HepG2 (cell line): ENCODE data around the gene WDCP. TPM values are rescaled to one million over a fixed set of nuclear protein-coding genes. Genes with fewer than 3 reads are reported as not detected.

ENCODE experiments used
- ATF3 ChIP-seq: sonication (generic); formaldehyde crosslinking; IDR thresholded peaks from 2 replicates; pipeline ENCODE4 v1.4.0; 2020; ENCODE audit warnings: missing genetic modification reagents
- DR1 ChIP-seq: sonication (generic); formaldehyde crosslinking; IDR thresholded peaks from 2 replicates; pipeline ENCODE4 v1.8.0; 2021; ENCODE audit warnings: mild to moderate bottlenecking, missing genetic modification reagents, inconsistent platforms
- ELF3 ChIP-seq: IDR thresholded peaks from 2 replicates; pipeline ENCODE4 v1.6.1; 2016; ENCODE audit warnings: missing genetic modification reagents, missing compliant biosample characterization
- ELK4 ChIP-seq: sonication (generic); formaldehyde crosslinking; IDR thresholded peaks from 2 replicates; pipeline ENCODE4 v1.9.0; 2021; ENCODE audit warnings: missing genetic modification reagents, borderline replicate concordance
- HNF4G ChIP-seq, 2 experiments: sonication (generic) in 1 of 2; formaldehyde crosslinking in 1 of 2; IDR thresholded peaks; 2 replicates each; pipeline versions ENCODE4 v1.4.0 to v1.6.1; 2011 to 2020; ENCODE audit warnings: borderline replicate concordance in 2 of 2, low read depth in 2 of 2, mild to moderate bottlenecking in 2 of 2, low read length in 1 of 2, missing genetic modification reagents in 1 of 2, moderate library complexity in 1 of 2
- NFAT5 ChIP-seq: sonication (generic); formaldehyde crosslinking; IDR thresholded peaks from 2 replicates; pipeline ENCODE4 v1.4.0; 2020; ENCODE audit warnings: missing genetic modification reagents
- SALL1 ChIP-seq: sonication (generic); formaldehyde crosslinking; IDR thresholded peaks from 2 replicates; pipeline ENCODE4 v1.8.0; 2022; ENCODE audit warnings: mild to moderate bottlenecking, missing genetic modification reagents
- SMAD9 ChIP-seq: sonication (generic); formaldehyde crosslinking; IDR thresholded peaks from 2 replicates; pipeline ENCODE4 v1.5.1; 2020; ENCODE audit warnings: mild to moderate bottlenecking, missing genetic modification reagents
- SNRNP70 ChIP-seq: fragments of 200-400 bp; formaldehyde crosslinking; IDR thresholded peaks from 2 replicates; pipeline ENCODE4 v1.6.1; 2017; ENCODE audit warnings: mild to moderate bottlenecking, low read depth, low read length, moderate library complexity
- ZNF260 ChIP-seq: sonication (generic); formaldehyde crosslinking; IDR thresholded peaks from 2 replicates; pipeline ENCODE4 v1.4.0; 2020; ENCODE audit warnings: missing genetic modification reagents, low read depth, mild to moderate bottlenecking, borderline replicate concordance
- ZNF263 ChIP-seq: sonication (generic); formaldehyde crosslinking; IDR thresholded peaks from 2 replicates; pipeline ENCODE4 v1.4.0; 2020; ENCODE audit warnings: missing genetic modification reagents
- ZNF609 ChIP-seq: sonication (generic); formaldehyde crosslinking; IDR thresholded peaks from 2 replicates; pipeline ENCODE4 v1.4.0; 2020; ENCODE audit warnings: mild to moderate bottlenecking, missing genetic modification reagents, borderline replicate concordance
- ZNF691 ChIP-seq: sonication (generic); formaldehyde crosslinking; IDR thresholded peaks from 2 replicates; pipeline ENCODE4 v1.4.0; 2020; ENCODE audit warnings: missing genetic modification reagents, low read depth, mild to moderate bottlenecking, borderline replicate concordance
- ZNF777 ChIP-seq: sonication (generic); formaldehyde crosslinking; IDR thresholded peaks from 2 replicates; pipeline ENCODE4 v1.4.0; 2020; ENCODE audit warnings: missing genetic modification reagents
- polyA plus RNA-seq, 8 experiments: library from polyadenylated mRNA; depleted of rRNA in 3 of 8; stranded (reverse) in 7 of 8; unstranded in 1 of 8; fragments of >200 nt; fragmentation: Illumina TruSeq in 4 of 8; extraction: Trizol in 4 of 8; gene quantifications; 2 replicates each; pipeline versions ENCODE4 v1.2.1 to v1.2.3, GENCODE V29; 2011 to 2016; ENCODE audit warnings: low read depth in 4 of 8, missing spikeins in 1 of 8, mixed read lengths in 1 of 8; ENCODE audit not compliant: insufficient read depth in 1 of 8
- total RNA-seq, 5 experiments: library from RNA; depleted of rRNA; stranded (reverse); fragments of >200 nt; fragmentation: Illumina TruSeq; extraction: Trizol; gene quantifications; 2 replicates each; pipeline ENCODE4 v1.2.3, GENCODE V29; 2016; ENCODE audit warnings: low read depth in 1 of 5

WDCP gene
- total and polyA plus RNA-seq, 2 of the 13 experiments (the other 11 are each of a cell fraction or from before 2014, with no cell fraction given) = 17.4 to 22.6 TPM

GRCh38 chr2:24050041-24050979, 3.1 kb upstream of the WDCP start (continued):
- TF ChIP-seq ZNF609 (CRISPR knock-in tag) (no peak), ZNF691 (CRISPR knock-in tag) (no peak; the same call in 1 of the 2 replicates), ZNF260 (no peak), ATF3 (CRISPR knock-in tag) (0 out of 2 replicates have a peak, but pooled peaks have one; percentile 11), NFAT5 (CRISPR knock-in tag) (no peak), SNRNP70 (no peak), ELF3 (no peak), ELK4 (CRISPR knock-in tag) (no peak), SMAD9 (CRISPR knock-in tag) (no peak), HNF4G (IDR thresholded peaks at IDR 0.05; ENCODE audit: borderline replicate concordance, low read depth, low read length) (no peak), HNF4G (CRISPR knock-in tag; IDR thresholded peaks at IDR 0.05; ENCODE audit: borderline replicate concordance, low read depth) (no peak), ZNF777 (CRISPR knock-in tag) (no peak; the same call in 1 of the 2 replicates), ZNF263 (CRISPR knock-in tag) (peak; percentile 83; the same call in 1 of the 2 replicates), SALL1 (peak; percentile 41), DR1 (no peak)
